HUES48 (cell line): ENCODE results near the gene TMEM132E.
"Not testable (repeated sequence)": the region's sequence is repeated elsewhere in the genome, so short reads cannot be mapped to it uniquely, and the experiment has no call there.

Experiments
- H3K27ac ChIP-seq: one replicate; pipeline ENCODE4 v1.7.0; 2013; ENCODE audit warnings: low read depth, low read length, inconsistent platforms
- H3K27me3 ChIP-seq: 2 replicates; pipeline ENCODE4 v1.6.1; 2013; ENCODE audit warnings: mild to moderate bottlenecking, low read length; ENCODE audit not compliant: control insufficient read depth, insufficient read depth
- H3K36me3 ChIP-seq: 2 replicates; pipeline ENCODE4 v1.6.1; 2013; ENCODE audit warnings: low read length; ENCODE audit not compliant: control insufficient read depth, insufficient read depth
- H3K4me1 ChIP-seq: 2 replicates; pipeline ENCODE4 v1.6.1; 2013; ENCODE audit warnings: mild to moderate bottlenecking, low read length; ENCODE audit not compliant: control insufficient read depth, insufficient read depth
- H3K4me3 ChIP-seq: 2 replicates; pipeline ENCODE4 v1.5.1; 2013; ENCODE audit warnings: mild to moderate bottlenecking, low read depth, low read length
- H3K9ac ChIP-seq: 2 replicates; pipeline ENCODE4 v1.6.1; 2013; ENCODE audit warnings: mild to moderate bottlenecking, low read depth, low read length, moderate library complexity
- H3K9me3 ChIP-seq: 2 replicates; pipeline ENCODE4 v1.6.1; 2013; ENCODE audit warnings: low read length; ENCODE audit not compliant: control insufficient read depth, insufficient read depth

Gene TMEM132E, protein sequence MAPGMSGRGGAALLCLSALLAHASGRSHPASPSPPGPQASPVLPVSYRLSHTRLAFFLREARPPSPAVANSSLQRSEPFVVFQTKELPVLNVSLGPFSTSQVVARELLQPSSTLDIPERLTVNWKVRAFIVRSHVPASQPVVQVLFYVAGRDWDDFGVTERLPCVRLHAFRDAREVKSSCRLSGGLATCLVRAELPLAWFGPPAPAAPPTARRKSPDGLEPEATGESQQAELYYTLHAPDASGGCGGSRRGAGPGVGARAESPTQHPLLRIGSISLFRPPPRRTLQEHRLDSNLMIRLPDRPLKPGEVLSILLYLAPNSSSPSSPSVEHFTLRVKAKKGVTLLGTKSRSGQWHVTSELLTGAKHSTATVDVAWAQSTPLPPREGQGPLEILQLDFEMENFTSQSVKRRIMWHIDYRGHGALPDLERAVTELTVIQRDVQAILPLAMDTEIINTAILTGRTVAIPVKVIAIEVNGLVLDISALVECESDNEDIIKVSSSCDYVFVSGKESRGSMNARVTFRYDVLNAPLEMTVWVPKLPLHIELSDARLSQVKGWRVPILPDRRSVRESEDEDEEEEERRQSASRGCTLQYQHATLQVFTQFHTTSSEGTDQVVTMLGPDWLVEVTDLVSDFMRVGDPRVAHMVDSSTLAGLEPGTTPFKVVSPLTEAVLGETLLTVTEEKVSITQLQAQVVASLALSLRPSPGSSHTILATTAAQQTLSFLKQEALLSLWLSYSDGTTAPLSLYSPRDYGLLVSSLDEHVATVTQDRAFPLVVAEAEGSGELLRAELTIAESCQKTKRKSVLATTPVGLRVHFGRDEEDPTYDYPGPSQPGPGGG (N-terminal part only)

DNA sequence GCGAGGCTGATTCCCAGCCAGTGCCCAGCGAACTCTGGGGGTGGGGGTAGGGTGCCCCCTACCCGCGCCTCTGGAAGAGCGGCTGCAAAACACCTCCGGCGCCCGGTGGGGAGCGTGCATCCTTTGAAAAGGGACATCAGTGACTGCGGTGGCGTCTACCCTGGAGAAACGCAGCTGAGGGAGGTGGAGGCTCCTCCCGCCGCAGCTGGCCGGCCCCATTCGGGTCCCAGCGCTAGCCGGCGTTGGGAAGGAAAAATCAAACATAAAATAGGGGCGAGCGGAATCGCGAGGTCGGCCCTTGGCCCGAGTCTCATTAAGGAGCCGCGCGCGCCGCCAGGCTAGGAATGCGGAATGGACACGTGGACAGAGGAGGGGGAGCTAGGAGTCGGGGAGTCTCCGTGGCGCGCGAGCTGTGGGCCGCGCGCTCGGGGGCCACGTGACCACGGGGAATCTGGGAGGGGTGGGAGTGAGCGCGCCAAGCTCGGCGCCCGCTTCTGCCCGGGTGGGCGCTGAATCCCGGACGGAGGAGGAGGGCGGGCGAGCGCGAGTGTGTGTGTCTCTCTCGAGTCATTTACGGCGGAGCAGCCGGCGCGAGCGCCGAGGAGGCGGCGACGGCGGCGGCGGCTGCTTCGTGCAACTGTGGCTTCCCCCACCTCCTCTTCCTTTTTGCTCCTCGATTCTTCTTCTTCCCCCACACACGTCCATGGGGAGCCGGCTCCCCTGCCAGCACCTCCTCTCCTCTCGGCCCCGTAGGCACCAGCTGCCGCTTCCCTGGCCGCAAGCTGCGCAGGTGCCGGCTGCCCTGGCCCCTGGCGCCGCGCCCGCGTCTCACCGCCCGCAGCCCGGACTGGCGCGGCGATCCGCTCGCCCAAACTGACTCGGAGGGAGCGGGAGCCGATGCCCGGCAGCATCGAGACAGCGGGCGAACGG, at the start of gene TMEM132E:
TMEM132E (plus strand) TSS at position 566 of the 930 bp plus-strand sequence. CDS start 1,495 bp downstream, outside the sequence.
- no peaks in the 10 kb centered on the region for H3K36me3 ChIP-seq
- no peaks in the 10 kb centered on the region for H3K9me3 ChIP-seq
- H3K9ac ChIP-seq = no peak within 1 kb of the TSS
- H3K27me3 ChIP-seq = peaks cover 100% of the 10 kb centered on the region
- H3K27ac ChIP-seq = no peak within 1 kb of the TSS
- peaks cover 23% of the 10 kb centered on the region for H3K4me1 ChIP-seq
- H3K4me3 ChIP-seq = peak within 1 kb of the TSS; percentile 54

DNA sequence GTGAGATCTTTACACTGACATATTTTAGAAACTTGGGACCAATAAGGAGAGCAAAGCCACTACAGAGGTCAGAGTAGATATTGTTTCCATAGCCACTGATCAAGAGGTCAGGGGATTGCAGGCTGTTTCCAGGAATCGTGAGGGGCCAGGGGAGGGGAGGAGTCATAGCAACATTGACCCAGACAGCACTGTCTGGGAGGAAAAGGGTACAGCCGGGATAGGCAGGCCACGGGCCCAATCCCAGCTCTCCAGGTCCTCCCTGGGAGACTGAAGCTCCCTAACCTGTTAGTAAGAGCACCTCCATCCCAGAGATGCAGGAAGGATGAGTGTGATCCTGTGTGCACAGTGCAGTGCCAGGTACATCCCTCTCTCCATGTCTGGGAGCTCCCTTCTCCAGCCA, 48.5 kb upstream of the TMEM132E start:
- H3K9ac ChIP-seq = no peak overlapping the region
- no peaks in the 10 kb centered on the region for H3K27me3 ChIP-seq
- H3K36me3 ChIP-seq = no peaks in the 10 kb centered on the region
- H3K27ac ChIP-seq = no peak overlapping the region
- no peak overlapping the region for H3K4me3 ChIP-seq
- H3K9me3 ChIP-seq = no peaks in the 10 kb centered on the region
- no peaks in the 10 kb centered on the region for H3K4me1 ChIP-seq

DNA sequence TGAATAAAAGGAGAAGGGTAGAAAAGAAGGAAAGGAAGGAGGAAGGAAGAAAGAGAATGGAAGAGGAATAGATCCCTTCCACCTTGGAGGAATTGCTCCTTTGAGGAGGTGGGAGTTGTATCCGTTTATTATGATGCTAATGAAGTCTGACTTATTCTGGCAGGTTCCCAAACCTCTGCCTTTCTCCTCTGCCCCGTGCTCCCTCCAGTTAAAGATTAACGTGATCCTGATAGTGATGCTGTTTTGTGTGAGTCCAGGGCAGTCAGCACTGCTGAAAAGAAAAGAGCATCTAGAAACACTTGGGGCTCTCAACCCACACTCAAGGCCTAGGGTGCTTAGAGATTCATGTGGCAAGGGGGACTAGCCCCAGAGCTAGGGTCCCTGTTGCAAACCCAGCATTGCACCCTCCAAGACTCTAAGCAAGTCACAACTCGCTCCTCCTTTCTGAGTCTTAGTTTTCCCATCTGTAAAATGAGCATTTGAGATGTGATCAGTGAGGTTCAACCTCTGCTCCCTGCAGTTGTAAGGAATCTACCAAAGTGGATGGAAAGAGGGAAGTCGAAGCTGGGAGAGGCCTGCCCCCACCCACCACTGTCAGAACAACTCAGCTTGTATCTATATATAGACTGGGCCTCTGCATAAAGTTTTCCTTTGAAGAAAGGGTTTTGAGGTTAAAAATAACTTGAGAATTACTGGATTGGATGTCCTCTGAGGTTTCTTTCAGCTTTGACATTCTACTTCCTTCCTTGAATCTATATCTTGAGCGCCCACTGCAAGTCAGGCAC, 46.9 kb upstream of the TMEM132E start:
- no peaks in the 10 kb centered on the region for H3K9me3 ChIP-seq
- H3K4me3 ChIP-seq = no peak overlapping the region
- H3K9ac ChIP-seq = no peak overlapping the region
- H3K4me1 ChIP-seq = no peaks in the 10 kb centered on the region
- 0 out of 2 replicates have a peak, but pooled peaks cover 3% of the 10 kb centered on the region for H3K27me3 ChIP-seq
- H3K36me3 ChIP-seq = no peaks in the 10 kb centered on the region
- no peak overlapping the region for H3K27ac ChIP-seq

DNA sequence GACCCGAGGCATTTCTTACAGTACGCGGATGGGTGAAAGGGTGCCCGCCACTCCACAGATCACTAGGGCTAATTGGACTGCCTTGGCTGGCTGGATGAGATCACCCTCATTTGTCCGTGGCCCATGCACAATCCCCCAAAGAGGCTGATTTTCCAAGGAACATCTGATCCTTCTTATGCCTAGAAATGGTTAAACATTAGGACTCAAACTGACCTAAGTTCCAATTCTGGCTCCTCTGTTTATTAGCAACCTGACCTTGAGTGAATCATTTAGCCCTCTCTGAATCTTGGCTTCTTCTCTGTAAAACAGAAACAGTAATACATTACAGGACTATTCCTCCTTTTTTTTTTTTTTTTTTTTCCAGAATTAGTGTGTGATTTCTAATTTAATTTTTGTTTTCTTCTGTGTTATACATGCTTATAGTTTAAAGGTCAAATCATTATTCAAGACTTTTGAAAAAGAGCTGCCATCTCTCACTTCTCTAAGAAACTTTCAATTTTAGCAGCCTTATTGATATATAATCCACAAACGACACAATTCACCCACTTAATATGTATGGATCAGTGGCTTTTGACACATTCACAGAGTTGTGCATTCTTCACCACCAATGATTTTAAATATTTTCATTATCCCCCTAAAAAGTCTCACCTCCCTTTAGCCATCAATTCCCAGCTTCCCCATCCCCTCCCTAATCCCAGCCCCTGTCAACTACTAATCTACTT, 45.4 kb upstream of the TMEM132E start:
- no peaks in the 10 kb centered on the region for H3K9me3 ChIP-seq
- H3K27ac ChIP-seq = no peak overlapping the region
- no peaks in the 10 kb centered on the region for H3K4me1 ChIP-seq
- H3K4me3 ChIP-seq = no peak overlapping the region
- no peak overlapping the region for H3K9ac ChIP-seq
- H3K27me3 ChIP-seq = 0 out of 2 replicates have a peak, but pooled peaks cover 3% of the 10 kb centered on the region
- no peaks in the 10 kb centered on the region for H3K36me3 ChIP-seq

DNA sequence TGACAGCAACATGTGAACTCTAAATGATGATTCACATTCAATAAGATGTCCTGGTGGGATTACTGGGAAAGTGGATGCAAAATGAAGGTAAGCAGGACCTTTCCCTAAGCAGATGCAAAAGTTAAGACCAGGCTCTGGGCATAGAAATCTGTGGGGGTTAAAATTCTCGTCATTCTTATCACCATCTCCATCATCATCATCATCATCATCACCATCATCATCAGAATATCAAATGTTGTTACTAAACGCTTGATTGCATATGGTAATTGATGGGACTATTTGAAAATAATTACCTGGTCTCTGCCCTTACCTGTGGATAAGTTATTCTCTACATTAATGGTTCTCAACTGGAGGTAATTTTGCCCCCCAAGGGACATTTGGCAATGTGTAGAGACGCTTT, 41.9 kb upstream of the TMEM132E start:
- no peaks in the 10 kb centered on the region for H3K4me1 ChIP-seq
- H3K9ac ChIP-seq = no peak overlapping the region
- H3K36me3 ChIP-seq = no peaks in the 10 kb centered on the region
- no peak overlapping the region for H3K27ac ChIP-seq
- H3K9me3 ChIP-seq = no peaks in the 10 kb centered on the region
- peaks cover 12% of the 10 kb centered on the region; the same call in 1 of the 2 replicates for H3K27me3 ChIP-seq
- H3K4me3 ChIP-seq = no peak overlapping the region

DNA sequence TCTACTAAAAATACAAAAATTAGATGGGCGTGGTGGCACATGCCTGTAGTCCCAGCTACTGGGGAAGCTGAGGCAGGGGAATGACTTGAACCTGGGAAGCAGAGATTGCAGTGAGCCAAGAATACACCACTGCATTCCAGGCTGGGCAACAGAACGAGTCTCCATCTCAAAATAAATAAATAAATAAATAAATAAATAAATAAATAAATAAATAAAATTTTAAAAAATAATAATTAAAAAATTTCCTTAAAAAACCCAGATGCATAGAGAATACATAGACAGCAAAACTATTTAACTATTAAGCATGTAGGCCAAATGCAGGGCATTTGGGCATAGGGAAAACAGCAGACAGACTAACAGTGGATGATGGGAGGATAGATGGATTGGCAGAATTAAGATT, 40.8 kb upstream of the TMEM132E start:
- not testable (repeated sequence) for H3K36me3 ChIP-seq, H3K4me3 ChIP-seq, H3K9me3 ChIP-seq, H3K4me1 ChIP-seq, H3K27ac ChIP-seq, H3K9ac ChIP-seq
- peaks cover 14% of the 10 kb centered on the region; the same call in 1 of the 2 replicates for H3K27me3 ChIP-seq

DNA sequence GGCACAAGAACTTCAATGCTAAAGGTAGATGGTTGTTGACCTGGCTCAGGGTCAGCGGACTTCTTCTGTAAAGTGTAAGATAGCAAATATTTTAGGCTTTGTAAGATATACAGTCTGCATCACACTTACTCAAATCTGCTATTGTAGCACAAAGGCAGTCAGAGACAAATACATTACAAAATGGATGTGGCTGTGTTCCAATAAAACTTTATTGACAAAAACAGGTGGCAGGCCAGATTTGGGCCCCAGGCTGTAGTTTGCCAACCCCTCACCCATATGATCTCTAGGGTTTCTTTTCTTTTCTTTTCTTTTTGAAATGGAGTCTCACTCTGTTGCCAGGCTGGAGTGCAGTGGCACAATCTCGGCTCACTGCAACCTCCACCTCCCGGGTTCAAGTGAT, 39.5 kb upstream of the TMEM132E start:
- H3K4me3 ChIP-seq = no peak overlapping the region
- H3K9me3 ChIP-seq = no peaks in the 10 kb centered on the region
- no peak overlapping the region for H3K9ac ChIP-seq
- no peaks in the 10 kb centered on the region for H3K36me3 ChIP-seq
- no peak overlapping the region for H3K27ac ChIP-seq
- no peaks in the 10 kb centered on the region for H3K4me1 ChIP-seq
- peaks cover 18% of the 10 kb centered on the region; the same call in 1 of the 2 replicates for H3K27me3 ChIP-seq

DNA sequence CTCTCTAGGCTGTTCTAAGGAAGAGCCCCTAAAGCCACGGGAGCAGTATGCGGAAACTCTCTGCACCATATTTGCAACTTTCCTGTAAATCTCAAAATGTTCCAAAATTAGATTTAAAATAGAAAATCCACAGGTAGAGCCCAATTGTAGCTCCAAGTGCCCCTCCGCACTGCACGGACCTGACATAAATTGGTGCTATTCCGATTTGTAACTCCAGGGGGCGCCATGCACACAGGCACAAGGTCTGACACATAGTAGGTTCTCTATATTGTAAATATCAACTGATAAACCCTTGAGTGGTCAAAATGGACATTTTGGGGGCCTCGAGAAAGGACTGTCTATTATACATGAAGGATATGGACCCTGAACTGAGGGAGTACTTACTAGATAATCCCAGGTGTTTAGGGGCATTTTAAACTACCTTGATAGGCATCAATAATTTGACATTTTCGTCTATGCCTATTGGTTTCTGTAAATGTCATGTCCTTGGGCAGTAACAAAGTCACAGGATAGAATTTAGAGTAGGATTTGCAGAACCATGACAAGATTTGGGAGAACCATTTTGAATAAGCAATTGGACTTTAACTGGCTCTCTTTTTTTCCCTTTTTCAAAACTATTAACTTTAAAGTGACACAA, 36.6 kb upstream of the TMEM132E start:
- H3K4me3 ChIP-seq = no peak overlapping the region
- no peaks in the 10 kb centered on the region for H3K36me3 ChIP-seq
- no peaks in the 10 kb centered on the region for H3K9me3 ChIP-seq
- no peak overlapping the region for H3K27ac ChIP-seq
- no peak overlapping the region for H3K9ac ChIP-seq
- peaks cover 15% of the 10 kb centered on the region; the same call in 1 of the 2 replicates for H3K27me3 ChIP-seq
- peaks cover 3% of the 10 kb centered on the region; the same call in 1 of the 2 replicates for H3K4me1 ChIP-seq

DNA sequence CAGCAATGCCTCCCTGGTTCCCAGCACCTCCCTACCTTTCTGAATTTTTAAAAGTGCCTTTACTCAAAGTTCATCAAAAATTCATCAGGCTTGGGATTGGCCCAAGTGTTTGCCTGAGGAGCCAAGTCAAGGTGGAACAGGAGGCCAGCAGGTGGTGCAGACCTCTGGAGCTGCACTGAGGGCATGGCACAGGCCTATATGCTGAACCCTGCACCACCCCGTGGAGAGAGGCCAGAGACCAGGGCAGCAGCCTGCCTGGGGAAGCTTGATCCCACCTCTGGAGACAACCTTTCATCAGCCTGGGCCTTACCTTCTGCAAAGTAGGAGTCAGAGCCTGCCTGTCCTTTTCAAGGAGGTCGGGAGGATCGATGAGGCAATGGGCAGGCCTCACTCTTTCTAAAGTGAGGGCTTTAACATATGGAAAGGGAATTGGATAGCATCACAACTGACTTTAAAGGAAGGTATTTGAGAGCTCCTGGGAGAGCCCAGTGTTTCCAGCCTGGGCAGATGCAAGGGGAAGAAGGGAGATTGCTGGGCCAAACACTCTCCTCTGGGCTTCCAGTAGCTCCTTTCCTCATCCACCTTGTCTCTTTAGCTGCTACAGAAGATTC, 31.8 kb upstream of the TMEM132E start:
- no peaks in the 10 kb centered on the region for H3K36me3 ChIP-seq
- peaks cover 9% of the 10 kb centered on the region; the same call in 1 of the 2 replicates for H3K27me3 ChIP-seq
- H3K27ac ChIP-seq = no peak overlapping the region
- H3K9me3 ChIP-seq = no peaks in the 10 kb centered on the region
- peaks cover 3% of the 10 kb centered on the region; the same call in 1 of the 2 replicates for H3K4me1 ChIP-seq
- no peak overlapping the region for H3K9ac ChIP-seq
- H3K4me3 ChIP-seq = no peak overlapping the region
